ENCODE measurements around the gene ZMYM1. TPM values are rescaled to one million over a fixed set of nuclear protein-coding genes. Genes with fewer than 3 reads are reported as not detected.

ZMYM1 gene
- total RNA-seq, 5 donors from 2014 or later (not counting 1 experiment from before 2014, with no cell fraction given) = 13.7 to 26.5 (median 17.6) TPM

- peaks cover 40 to 46% (median 43%) of the 10 kb centered on the region in 3 donors for H3K4me1 Mint-ChIP-seq
- POLR2A ChIA-PET = interaction anchor here in 1 of 2 donors (0.6 kb wide), 1 partner anchor 100 kb away, joined by 3 read pairs; no protein-coding TSS in a partner anchor
- Histone ChIP-seq H3K4me3 (ENCODE audit: control insufficient read depth in 1 of 2, extremely low read depth in 1 of 2, low read length in 1 of 2) (no peak overlapping the region), H3K9me3 (no peaks in the 10 kb centered on the region), H3K4me1 (ENCODE audit: control insufficient read depth in 1 of 2, extremely low read depth in 1 of 2, insufficient read depth in 2 of 2, low read length in 2 of 2) (peaks cover 0 to 6% of the 10 kb centered on the region in 2 experiments), H3K36me3 (ENCODE audit: control insufficient read depth in 2 of 2, extremely low read depth in 1 of 2, insufficient read depth in 1 of 2, low read length in 1 of 2) (no peaks in the 10 kb centered on the region), H3K27me3 (replicated peaks in 1 of 2; ENCODE audit: control insufficient read depth in 2 of 2, extremely low read depth in 1 of 2, insufficient read depth in 2 of 2, low read length in 1 of 2) (no peaks in the 10 kb centered on the region), H3K27ac (ENCODE audit: low read length) (no peak overlapping the region)
- ATAC-seq (replicated peaks in 1 of 4) (no peak), DNase-seq (no peak)
- H3K27ac Mint-ChIP-seq = no peak overlapping the region
- H3K36me3 Mint-ChIP-seq = peaks cover 17% of the 10 kb centered on the region
- H3K9me3 Mint-ChIP-seq = no peaks in the 10 kb centered on the region
- H3K27me3 Mint-ChIP-seq = no peaks in the 10 kb centered on the region
- H3K4me3 Mint-ChIP-seq = no peak overlapping the region
- CTCF ChIA-PET = no interaction called here
Measured at GRCh38 chr1:35085421-35085820, 6.2 kb downstream of the ZMYM1 start.

GRCh38 chr1:35097224-35097623 is 18.0 kb downstream of the ZMYM1 start:
- DNase-seq (no peak), ATAC-seq (replicated peaks in 1 of 4) (no peak)
- H3K4me1 Mint-ChIP-seq = peaks cover 0 to 2% (median 0%) of the 10 kb centered on the region in 3 donors
- H3K9me3 ChIP-seq = no peaks in the 10 kb centered on the region
- peaks cover 0 to 41% of the 10 kb centered on the region in 2 donors for H3K36me3 ChIP-seq (ENCODE audit: control insufficient read depth in 2 of 2, extremely low read depth in 1 of 2, insufficient read depth in 1 of 2, low read length in 1 of 2)
- no peaks in the 10 kb centered on the region for H3K27me3 Mint-ChIP-seq
- ChIA-PET POLR2A (no interaction called here), CTCF (no interaction called here)
- H3K27ac Mint-ChIP-seq = no peak overlapping the region
- no CpG with 5 or more reads among the region's 1 CpG for WGBS (ENCODE audit: insufficient coverage)
- no peaks in the 10 kb centered on the region for H3K4me1 ChIP-seq (ENCODE audit: control insufficient read depth in 1 of 2, extremely low read depth in 1 of 2, insufficient read depth in 2 of 2, low read length in 2 of 2)
- H3K36me3 Mint-ChIP-seq = peaks cover 36% of the 10 kb centered on the region
- H3K4me3 Mint-ChIP-seq = no peak overlapping the region
- H3K27ac ChIP-seq (ENCODE audit: low read length) = no peak overlapping the region
- no peak overlapping the region for H3K4me3 ChIP-seq (ENCODE audit: control insufficient read depth in 1 of 2, extremely low read depth in 1 of 2, low read length in 1 of 2)
- H3K9me3 Mint-ChIP-seq = no peaks in the 10 kb centered on the region
- no peaks in the 10 kb centered on the region for H3K27me3 ChIP-seq (replicated peaks in 1 of 2; ENCODE audit: control insufficient read depth in 2 of 2, extremely low read depth in 1 of 2, insufficient read depth in 2 of 2, low read length in 1 of 2)

GRCh38 chr1:35111106-35111505 is 31.9 kb downstream of the ZMYM1 start:
- Histone ChIP-seq H3K4me1 (ENCODE audit: control insufficient read depth in 1 of 2, extremely low read depth in 1 of 2, insufficient read depth in 2 of 2, low read length in 2 of 2) (peaks cover 2 to 6% of the 10 kb centered on the region in 2 experiments), H3K27me3 (replicated peaks in 1 of 2; ENCODE audit: control insufficient read depth in 2 of 2, extremely low read depth in 1 of 2, insufficient read depth in 2 of 2, low read length in 1 of 2) (no peaks in the 10 kb centered on the region), H3K9me3 (no peaks in the 10 kb centered on the region), H3K27ac (ENCODE audit: low read length) (no peak overlapping the region), H3K4me3 (ENCODE audit: control insufficient read depth in 1 of 2, extremely low read depth in 1 of 2, low read length in 1 of 2) (no peak overlapping the region), H3K36me3 (ENCODE audit: control insufficient read depth in 2 of 2, extremely low read depth in 1 of 2, insufficient read depth in 1 of 2, low read length in 1 of 2) (peaks cover 0 to 13% of the 10 kb centered on the region in 2 donors)
- CTCF ChIA-PET = no interaction called here
- no CpG with 5 or more reads among the region's 1 CpG for WGBS (ENCODE audit: insufficient coverage)
- Mint-ChIP-seq H3K27ac (no peak overlapping the region), H3K4me1 (peaks cover 12 to 13% (median 12%) of the 10 kb centered on the region in 3 donors), H3K27me3 (no peaks in the 10 kb centered on the region), H3K4me3 (no peak overlapping the region), H3K9me3 (no peaks in the 10 kb centered on the region), H3K36me3 (peaks cover 32% of the 10 kb centered on the region)
- POLR2A ChIA-PET = no interaction called here
- ATAC-seq (replicated peaks in 1 of 4) (no peak), DNase-seq (no peak)

- Histone ChIP-seq H3K27me3 (replicated peaks in 1 of 2; ENCODE audit: control insufficient read depth in 2 of 2, extremely low read depth in 1 of 2, insufficient read depth in 2 of 2, low read length in 1 of 2) (no peaks in the 10 kb centered on the region), H3K4me3 (ENCODE audit: control insufficient read depth in 1 of 2, extremely low read depth in 1 of 2, low read length in 1 of 2) (no peak overlapping the region), H3K36me3 (ENCODE audit: control insufficient read depth in 2 of 2, extremely low read depth in 1 of 2, insufficient read depth in 1 of 2, low read length in 1 of 2) (peaks cover 0 to 13% of the 10 kb centered on the region in 2 donors), H3K4me1 (ENCODE audit: control insufficient read depth in 1 of 2, extremely low read depth in 1 of 2, insufficient read depth in 2 of 2, low read length in 2 of 2) (peaks cover 2 to 6% of the 10 kb centered on the region in 2 experiments), H3K27ac (ENCODE audit: low read length) (no peak overlapping the region), H3K9me3 (no peaks in the 10 kb centered on the region)
- H3K4me1 Mint-ChIP-seq = peaks cover 12 to 14% (median 12%) of the 10 kb centered on the region in 3 donors
- POLR2A ChIA-PET = interaction anchor here (0.6 to 0.7 kb wide), 2 partner anchors 19 to 405 kb away, joined by 3 read pairs; no protein-coding TSS in a partner anchor
- no peak overlapping the region for H3K4me3 Mint-ChIP-seq
- ATAC-seq (replicated peaks in 1 of 4) (no peak), DNase-seq (no peak)
- H3K27ac Mint-ChIP-seq = no peak overlapping the region
- peaks cover 32% of the 10 kb centered on the region for H3K36me3 Mint-ChIP-seq
- no peaks in the 10 kb centered on the region for H3K9me3 Mint-ChIP-seq
- WGBS (ENCODE audit: insufficient coverage) = no CpG with 5 or more reads among the region's 4 CpGs
- CTCF ChIA-PET = interaction anchor here in 1 of 2 donors (0.7 kb wide), 1 partner anchor 189 kb away, joined by 3 read pairs; no protein-coding TSS in a partner anchor
- H3K27me3 Mint-ChIP-seq = no peaks in the 10 kb centered on the region
Measured at GRCh38 chr1:35112668-35113067, 33.5 kb downstream of the ZMYM1 start.

GRCh38 chr1:35115459-35116383 is 36.5 kb downstream of the ZMYM1 start:
- peaks cover 0 to 13% of the 10 kb centered on the region in 2 donors for H3K36me3 ChIP-seq (ENCODE audit: control insufficient read depth in 2 of 2, extremely low read depth in 1 of 2, insufficient read depth in 1 of 2, low read length in 1 of 2)
- peak overlapping the region; percentile 34 for H3K27ac ChIP-seq (ENCODE audit: low read length)
- Mint-ChIP-seq H3K27ac (peak overlapping the region in 1 of 2 donors; percentile 44), H3K27me3 (peaks cover 0 to 4% of the 10 kb centered on the region in 2 donors), H3K9me3 (no peaks in the 10 kb centered on the region), H3K4me3 (no peak overlapping the region), H3K36me3 (peaks cover 31% of the 10 kb centered on the region), H3K4me1 (peaks cover 12 to 22% (median 22%) of the 10 kb centered on the region in 3 donors)
- peak in 17 of 35 experiments; percentile 1 to 40 (median 11) for DNase-seq
- peaks cover 2 to 10% of the 10 kb centered on the region in 2 experiments for H3K4me1 ChIP-seq (ENCODE audit: control insufficient read depth in 1 of 2, extremely low read depth in 1 of 2, insufficient read depth in 2 of 2, low read length in 2 of 2)
- WGBS (ENCODE audit: insufficient coverage) = no CpG with 5 or more reads among the region's 8 CpGs
- peaks cover 0 to 5% of the 10 kb centered on the region in 2 experiments for H3K27me3 ChIP-seq (replicated peaks in 1 of 2; ENCODE audit: control insufficient read depth in 2 of 2, extremely low read depth in 1 of 2, insufficient read depth in 2 of 2, low read length in 1 of 2)
- peak in 2 of 4 experiments; percentile 50 to 74 for ATAC-seq (replicated peaks in 1 of 4)
- H3K9me3 ChIP-seq = no peaks in the 10 kb centered on the region
- H3K4me3 ChIP-seq (ENCODE audit: control insufficient read depth in 1 of 2, extremely low read depth in 1 of 2, low read length in 1 of 2) = no peak overlapping the region
- ChIA-PET CTCF (no interaction called here), POLR2A (no interaction called here)

GRCh38 chr1:35120458-35121133 is 41.4 kb downstream of the ZMYM1 start:
- no peak overlapping the region for H3K27ac Mint-ChIP-seq
- H3K4me3 Mint-ChIP-seq = peak overlapping the region; percentile 9 to 57 (median 15)
- ChIA-PET POLR2A (interaction anchor here in 1 of 2 donors (0.6 kb wide), 1 partner anchor 91 kb away, joined by 4 read pairs; no protein-coding TSS in a partner anchor), CTCF (no interaction called here)
- Histone ChIP-seq H3K36me3 (ENCODE audit: control insufficient read depth in 2 of 2, extremely low read depth in 1 of 2, insufficient read depth in 1 of 2, low read length in 1 of 2) (no peaks in the 10 kb centered on the region), H3K27me3 (replicated peaks in 1 of 2; ENCODE audit: control insufficient read depth in 2 of 2, extremely low read depth in 1 of 2, insufficient read depth in 2 of 2, low read length in 1 of 2) (peaks cover 0 to 20% of the 10 kb centered on the region in 2 experiments), H3K4me3 (ENCODE audit: control insufficient read depth in 1 of 2, extremely low read depth in 1 of 2, low read length in 1 of 2) (peak overlapping the region; percentile 28 to 38), H3K4me1 (ENCODE audit: control insufficient read depth in 1 of 2, extremely low read depth in 1 of 2, insufficient read depth in 2 of 2, low read length in 2 of 2) (peaks cover 0 to 13% of the 10 kb centered on the region in 2 experiments), H3K9me3 (no peaks in the 10 kb centered on the region), H3K27ac (ENCODE audit: low read length) (no peak overlapping the region)
- peaks cover 5 to 8% of the 10 kb centered on the region in 2 donors for H3K27me3 Mint-ChIP-seq
- DNase-seq (peak in 4 of 35 experiments; percentile 1 to 3 (median 2)), ATAC-seq (replicated peaks in 1 of 4) (peak in 3 of 4 experiments; percentile 24 to 64 (median 27))
- peaks cover 9 to 17% (median 17%) of the 10 kb centered on the region in 3 donors for H3K4me1 Mint-ChIP-seq
- peaks cover 0 to 4% (median 2%) of the 10 kb centered on the region in 3 donors for H3K9me3 Mint-ChIP-seq
- H3K36me3 Mint-ChIP-seq = peaks cover 6% of the 10 kb centered on the region
- 30% methylated on average over 30 of the region's 36 CpGs for WGBS (ENCODE audit: insufficient coverage)

Measured in T-cell (primary cell).